IMR-90 (cell line): ENCODE results near the gene TRMO. TPM values are rescaled to one million over a fixed set of nuclear protein-coding genes. Genes with fewer than 3 reads are reported as not detected.
A peak's percentile ranks its signal among the peaks of the same experiment; 100 is the strongest.

Experiments used
- ATAC-seq: fragments of 200-7000 bp; cut with Tn5 transposase; 2 replicates; pipeline ENCODE4 v1.9.1; 2020; ENCODE audit warnings: low read depth, mild to moderate bottlenecking, moderate library complexity
- BruUV-seq: library from RNA; stranded (reverse); fragments of 400-500 nt; replicated peaks from 2 replicates; lab custom pipeline; 2021; lab: Mats Ljungman, UMichigan
- CTCF ChIA-PET: fragments of 300-600 bp; formaldehyde crosslinking; extraction: SDS; loops from one replicate; lab custom pipeline; 2021; ENCODE audit warnings: antibody characterized with exemption; lab: Yijun Ruan, JAX
- POLR2A ChIA-PET: fragments of 300-600 bp; sonication (Branson Sonifier 250); formaldehyde crosslinking; loops from one replicate; lab custom pipeline; 2022; ENCODE audit warnings: antibody characterized with exemption; ENCODE audit not compliant: unreplicated experiment; lab: Charles Lee
- DNase-seq: peaks from one replicate; pipeline ENCODE4 v3.0.0; 2013
- H2AFZ ChIP-seq: replicated peaks from 2 replicates; pipeline ENCODE3; 2013; ENCODE audit warnings: low read length, mild to moderate bottlenecking; ENCODE audit not compliant: poor library complexity
- H2AK5ac ChIP-seq: 2 replicates; pipeline ENCODE4 v1.6.1; 2013; ENCODE audit warnings: low read depth, low read length, inconsistent platforms
- H2AK9ac ChIP-seq: replicated peaks from 2 replicates; pipeline ENCODE3; 2013; ENCODE audit warnings: mild to moderate bottlenecking, low read depth, low read length, moderate library complexity; ENCODE audit not compliant: poor library complexity
- H2BK120ac ChIP-seq: 2 replicates; pipeline ENCODE4 v1.6.1; 2013; ENCODE audit warnings: low read depth, low read length, inconsistent platforms
- H2BK15ac ChIP-seq: 3 replicates; pipeline ENCODE4 v1.6.1; 2013; ENCODE audit warnings: low read depth, low read length, inconsistent platforms
- H2BK20ac ChIP-seq: 2 replicates; pipeline ENCODE4 v1.6.1; 2013; ENCODE audit warnings: low read depth, mild to moderate bottlenecking, inconsistent platforms, low read length, moderate library complexity
- H2BK5ac ChIP-seq: 2 replicates; pipeline ENCODE4 v1.6.1; 2013; ENCODE audit warnings: mild to moderate bottlenecking, low read depth, low read length, inconsistent platforms; ENCODE audit not compliant: poor library complexity, severe bottlenecking
- H3K14ac ChIP-seq: replicated peaks from 2 replicates; pipeline ENCODE4 v1.6.1; 2013; ENCODE audit warnings: low read depth, low read length, inconsistent platforms
- H3K18ac ChIP-seq: 2 replicates; pipeline ENCODE4 v1.6.1; 2013; ENCODE audit warnings: low read depth, low read length, control low read depth
- H3K23ac ChIP-seq: 2 replicates; pipeline ENCODE4 v1.6.1; 2013; ENCODE audit warnings: low read depth, low read length, inconsistent platforms
- H3K27ac ChIP-seq: 2 replicates; pipeline ENCODE4 v1.5.1; 2013; ENCODE audit warnings: mild to moderate bottlenecking, control low read depth, low read length; ENCODE audit not compliant: insufficient read depth
- H3K27me3 ChIP-seq: 2 replicates; pipeline ENCODE4 v1.6.1; 2013; ENCODE audit warnings: low read length; ENCODE audit not compliant: control insufficient read depth, insufficient read depth
- H3K36me3 ChIP-seq: 2 replicates; pipeline ENCODE4 v1.6.1; 2013; ENCODE audit warnings: low read length, mixed read lengths; ENCODE audit not compliant: control insufficient read depth, insufficient read depth
- H3K4ac ChIP-seq: 2 replicates; pipeline ENCODE4 v1.6.1; 2013; ENCODE audit warnings: low read depth, low read length, inconsistent platforms
- H3K4me1 ChIP-seq: 2 replicates; pipeline ENCODE4 v1.6.1; 2013; ENCODE audit warnings: low read length, mixed read lengths; ENCODE audit not compliant: control insufficient read depth, insufficient read depth
- H3K4me2 ChIP-seq: 2 replicates; pipeline ENCODE4 v1.6.1; 2013; ENCODE audit warnings: low read depth, mild to moderate bottlenecking, control low read depth, low read length, moderate library complexity
- H3K4me3 ChIP-seq: 2 replicates; pipeline ENCODE4 v1.5.1; 2013; ENCODE audit warnings: low read depth, mild to moderate bottlenecking, control low read depth, low read length, moderate library complexity; ENCODE audit not compliant: insufficient read depth
- H3K56ac ChIP-seq: 2 replicates; pipeline ENCODE4 v1.6.1; 2013; ENCODE audit warnings: low read length, inconsistent platforms; ENCODE audit not compliant: insufficient read depth; ENCODE audit errors: extremely low read depth
- H3K79me1 ChIP-seq, 2 experiments: 2 replicates each; pipeline ENCODE4 v1.6.1; 2013; ENCODE audit warnings: low read length in 2 of 2, inconsistent platforms in 1 of 2, low read depth in 1 of 2
- H3K9ac ChIP-seq: 2 replicates; pipeline ENCODE4 v1.6.1; 2013; ENCODE audit warnings: low read depth, low read length, control low read depth
- H3K9me1 ChIP-seq: 2 replicates; pipeline ENCODE4 v1.6.1; 2013; ENCODE audit warnings: low read length, inconsistent platforms; ENCODE audit not compliant: insufficient read depth
- H3K9me3 ChIP-seq: 2 replicates; pipeline ENCODE4 v1.6.1; 2013; ENCODE audit warnings: low read length; ENCODE audit not compliant: control insufficient read depth, insufficient read depth
- H4K20me1 ChIP-seq: 2 replicates; pipeline ENCODE4 v1.6.1; 2013; ENCODE audit warnings: low read length, inconsistent platforms; ENCODE audit not compliant: insufficient read depth
- H4K5ac ChIP-seq: 2 replicates; pipeline ENCODE4 v1.6.1; 2013; ENCODE audit warnings: mild to moderate bottlenecking, low read depth, low read length, control low read depth
- H4K8ac ChIP-seq, 2 experiments: 2 replicates each; pipeline ENCODE4 v1.6.1; 2013; ENCODE audit warnings: low read depth in 2 of 2, low read length in 2 of 2, control low read depth in 1 of 2, inconsistent platforms in 1 of 2
- H4K91ac ChIP-seq: 2 replicates; pipeline ENCODE4 v1.6.1; 2013; ENCODE audit warnings: low read depth, low read length, inconsistent platforms; ENCODE audit not compliant: insufficient read depth
- BHLHE40 ChIP-seq: fragments of 150-350 bp; IDR thresholded peaks from 2 replicates; pipeline ENCODE4 v1.6.1; 2016; ENCODE audit warnings: mild to moderate bottlenecking, low read depth, low read length
- FOS ChIP-seq: fragments of 150-350 bp; IDR thresholded peaks from 2 replicates; pipeline ENCODE4 v1.6.1; 2016; ENCODE audit warnings: low read depth, low read length
- MAFK ChIP-seq: IDR thresholded peaks from 2 replicates; pipeline ENCODE4 v1.6.1; 2012; ENCODE audit warnings: low read depth, low read length, improper control_type of control experiment
- MAZ ChIP-seq: IDR thresholded peaks from 2 replicates; pipeline ENCODE4 v1.6.1; 2012; ENCODE audit warnings: low read depth, mild to moderate bottlenecking, low read length, improper control_type of control experiment, moderate library complexity, borderline replicate concordance
- MXI1 ChIP-seq: IDR thresholded peaks from 2 replicates; pipeline ENCODE4 v1.6.1; 2012; ENCODE audit warnings: low read depth, mild to moderate bottlenecking, low read length, moderate library complexity, borderline replicate concordance
- NFE2L2 ChIP-seq: fragments of 150-350 bp; IDR thresholded peaks from 2 replicates; pipeline ENCODE4 v1.6.1; 2016; ENCODE audit warnings: low read depth, mild to moderate bottlenecking, low read length
- RAD21 ChIP-seq: IDR thresholded peaks from 2 replicates; pipeline ENCODE4 v1.6.1; 2012; ENCODE audit warnings: low read length, improper control_type of control experiment
- WGBS, 2 experiments: methylation state at CpG; one replicate each; pipeline versions ENCODE4 v1.1.5 to v1.1.7; 2013; ENCODE audit warnings: missing lambda C conversion rate in 2 of 2; ENCODE audit not compliant: insufficient read length in 1 of 2; ENCODE audit errors: extremely low coverage in 2 of 2; 5-methylcytosine and 5-hydroxymethylcytosine counted together
- dilution Hi-C: fragments of 300-500 bp; cut with HindIII; formaldehyde crosslinking; loops from one replicate; pipeline ENCODE4 v1.14.3; 2018; ENCODE audit warnings: low sequenced_read_pairs; ENCODE audit not compliant: unreplicated experiment
- in situ Hi-C: fragments of 300-500 bp; cut with MboI; formaldehyde crosslinking; loops from 3 replicates; pipeline ENCODE4 v1.14.3; 2019; ENCODE audit warnings: low sequenced_read_pairs, inconsistent platforms, mixed read lengths
- intact Hi-C: fragments of 100-400 bp; cut with micrococcal nuclease; formaldehyde crosslinking; loops from 2 replicates; pipeline ENCODE4 v1.10.0; 2022
- polyA plus RNA-seq, 3 experiments: library from polyadenylated mRNA; depleted of rRNA; stranded (reverse); fragments of >200 nt; gene quantifications; 2 replicates each; pipeline ENCODE4 v1.2.3, GENCODE V29; 2012; ENCODE audit warnings: low replicate concordance in 1 of 3
- total RNA-seq: library from RNA; depleted of rRNA; stranded (reverse); fragments of >200 nt; gene quantifications from 2 replicates; pipeline ENCODE4 v1.2.3, GENCODE V29; 2012
- TF ChIP-seq, protein P1 (sequence below): fragments of 150-350 bp; IDR thresholded peaks from 2 replicates; pipeline ENCODE4 v1.6.1; 2016; ENCODE audit warnings: low read depth, mild to moderate bottlenecking, low read length, moderate library complexity, borderline replicate concordance

Gene TRMO
- total and polyA plus RNA-seq, 2 of the 4 experiments (the other 2 are of a cell fraction) = 10.2 to 19.9 TPM

DNA sequence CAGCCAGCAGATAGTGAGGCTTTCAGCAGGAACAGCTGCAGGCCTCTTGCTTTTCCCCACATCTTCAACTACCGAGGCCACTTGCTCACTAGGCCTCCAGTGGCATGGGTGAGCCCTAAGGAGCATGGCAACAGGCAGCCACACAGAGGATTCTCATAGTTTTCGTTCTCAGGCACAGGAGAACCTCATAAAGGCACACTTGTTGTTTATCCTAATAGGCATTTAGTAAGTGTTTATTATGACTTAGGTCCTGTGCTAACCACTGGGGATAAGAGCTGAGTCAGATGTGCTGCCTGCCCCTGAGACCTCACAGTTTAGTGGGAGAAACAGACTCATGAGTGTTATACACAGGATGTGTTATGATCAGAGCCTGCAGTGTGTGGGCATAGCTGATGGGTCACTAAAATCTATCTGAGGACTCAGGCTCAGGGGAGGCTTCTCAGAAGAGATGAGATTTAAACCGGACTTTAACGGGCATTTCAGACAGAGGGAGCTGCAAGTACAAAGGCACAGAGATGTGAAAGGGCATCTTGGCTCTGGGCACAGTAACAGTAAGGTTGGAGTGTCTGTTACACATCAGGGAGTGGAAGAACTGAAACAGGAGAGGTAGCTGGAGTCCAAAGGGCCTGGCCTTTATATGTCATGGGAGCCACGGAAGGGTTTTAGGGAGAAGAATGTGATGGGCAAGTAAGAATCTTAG, 36.7 kb upstream of the TRMO start:
- Histone ChIP-seq H3K4ac (no peak overlapping the region), H3K9ac (no peak overlapping the region), H3K4me1 (peaks cover 6% of the 10 kb centered on the region), H2BK120ac (no peak overlapping the region), H2BK20ac (no peak overlapping the region), H3K79me1 (no peaks in the 10 kb centered on the region), H3K23ac (no peak overlapping the region), H2AK9ac (no peak overlapping the region), H2BK15ac (no peak overlapping the region), H3K4me2 (peak overlapping the region; percentile 11; the same call in 1 of the 2 replicates), H3K9me1 (no peaks in the 10 kb centered on the region), H4K5ac (no peak overlapping the region), H2AFZ (peak overlapping the region; percentile 68), H3K9me3 (no peaks in the 10 kb centered on the region), H4K8ac (no peak overlapping the region), H3K56ac (no peak overlapping the region), H3K36me3 (no peaks in the 10 kb centered on the region), H3K27ac (peak overlapping the region; percentile 23; the same call in 1 of the 2 replicates), H3K18ac (peak overlapping the region; percentile 20; the same call in 1 of the 2 replicates), H4K91ac (no peak overlapping the region; the same call in 1 of the 2 replicates), H4K20me1 (no peaks in the 10 kb centered on the region), H3K14ac (0 out of 2 replicates have a peak overlapping the region, but pooled peaks have one; percentile 17), H2AK5ac (peak overlapping the region; percentile 11; the same call in 1 of the 2 replicates), H3K4me3 (no peak overlapping the region), H2BK5ac (peak overlapping the region; percentile 18), H3K27me3 (peaks cover 10% of the 10 kb centered on the region)
- POLR2A ChIA-PET = no interaction called here
- intact Hi-C loops = loop anchor here (2.0 kb wide), 1 partner anchor 24 kb away; the partner anchor contains the start of gene ANP32B
- WGBS, 2 experiments = 10% methylated on average over 3 of the region's 5 CpGs; no CpG with 5 or more reads in 1 of the 2 experiments
- dilution Hi-C loops = no loop called here
- ATAC-seq = peak; percentile 99
- peak; percentile 93 for DNase-seq
- TF ChIP-seq MAZ = peak; percentile 27; the same call in 1 of the 2 replicates
- TF ChIP-seq RAD21 = no peak
- TF ChIP-seq NFE2L2 = peak; percentile 59; the same call in 1 of the 2 replicates
- TF ChIP-seq MAFK = peak; percentile 82
- TF ChIP-seq, protein P1, sequence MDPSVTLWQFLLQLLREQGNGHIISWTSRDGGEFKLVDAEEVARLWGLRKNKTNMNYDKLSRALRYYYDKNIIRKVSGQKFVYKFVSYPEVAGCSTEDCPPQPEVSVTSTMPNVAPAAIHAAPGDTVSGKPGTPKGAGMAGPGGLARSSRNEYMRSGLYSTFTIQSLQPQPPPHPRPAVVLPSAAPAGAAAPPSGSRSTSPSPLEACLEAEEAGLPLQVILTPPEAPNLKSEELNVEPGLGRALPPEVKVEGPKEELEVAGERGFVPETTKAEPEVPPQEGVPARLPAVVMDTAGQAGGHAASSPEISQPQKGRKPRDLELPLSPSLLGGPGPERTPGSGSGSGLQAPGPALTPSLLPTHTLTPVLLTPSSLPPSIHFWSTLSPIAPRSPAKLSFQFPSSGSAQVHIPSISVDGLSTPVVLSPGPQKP = no peak
- TF ChIP-seq FOS = peak; percentile 74
- TF ChIP-seq BHLHE40 = peak; percentile 86
- peak; percentile 33; the same call in 1 of the 2 replicates for TF ChIP-seq MXI1
- no TSS peak for BruUV-seq
- in situ Hi-C loops = no loop called here
- CTCF ChIA-PET = interaction anchor here (1.1 to 1.4 kb wide), 2 partner anchors 24 to 35 kb away, joined by 3 to 4 read pairs; partner anchors contain the start of gene ANP32B
